ENCODE results near the gene RNF115. TPM values are rescaled to one million over a fixed set of nuclear protein-coding genes. Genes with fewer than 3 reads are reported as not detected.

RNF115 gene
- total and polyA plus RNA-seq, 2 of the 13 experiments (the other 11 are each of a cell fraction or from before 2014, with no cell fraction given), result 6.0 to 10.1 TPM

DNA sequence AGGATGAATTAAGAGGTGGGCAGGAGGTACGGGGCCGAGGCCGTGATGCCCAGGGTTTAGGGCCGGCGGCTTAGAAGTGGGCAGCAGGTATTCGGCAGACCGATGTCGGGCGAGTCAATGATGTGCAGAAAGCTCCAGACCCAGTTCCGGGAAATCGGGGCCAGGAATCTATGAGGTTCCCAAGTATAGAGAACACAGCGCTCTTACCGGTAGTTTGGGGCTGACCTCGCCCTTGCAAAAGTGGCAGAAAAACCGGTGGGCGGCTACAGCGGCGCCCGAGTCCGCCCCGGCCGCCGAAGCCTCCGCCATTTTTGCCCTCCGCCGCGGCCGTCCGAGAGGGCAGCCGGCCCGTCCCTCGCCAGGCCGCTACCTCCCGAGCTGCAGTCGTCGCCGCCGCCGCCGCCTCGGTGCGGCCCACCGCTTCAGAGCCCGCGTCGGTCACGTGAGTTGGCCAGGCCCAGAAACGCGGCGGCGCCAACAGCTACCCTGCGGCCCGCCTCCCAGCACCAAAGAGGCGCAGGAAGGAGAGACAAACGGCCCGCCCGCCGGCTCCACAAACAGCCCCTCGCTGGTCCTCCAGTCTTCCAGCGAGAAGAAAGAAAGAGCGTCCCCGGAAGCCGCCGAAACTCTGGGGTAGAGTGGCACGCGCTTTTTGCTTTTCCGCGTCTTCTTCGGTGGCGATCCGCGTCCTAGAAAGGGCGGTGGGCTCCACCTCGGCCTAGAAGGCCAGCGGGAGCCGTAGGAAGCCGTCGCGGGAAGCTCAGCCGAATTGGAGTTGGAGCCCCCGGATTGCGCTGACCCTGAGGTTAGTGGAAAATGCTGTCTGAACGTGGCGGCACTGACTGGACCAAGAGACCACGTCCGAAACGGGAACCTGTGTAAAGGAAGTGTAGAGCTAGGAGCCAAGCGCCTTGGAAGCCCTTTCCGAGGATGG lies at the start of gene RNF115, which contains the start of gene POLR3C (continued):
- peak; percentile 80; the same call in 1 of the 2 replicates for TF ChIP-seq ZIK1 (CRISPR knock-in tag; IDR thresholded peaks at IDR 0.05; ENCODE audit: borderline replicate concordance, low read depth)
- TF ChIP-seq ZMYM2 (CRISPR knock-in tag; IDR thresholded peaks at IDR 0.05), result no peak
- TF ChIP-seq ZBTB42 (CRISPR knock-in tag; IDR thresholded peaks at IDR 0.05), result no peak
- TF ChIP-seq ERF (CRISPR knock-in tag; IDR thresholded peaks at IDR 0.05), result peak; percentile 37; the same call in 1 of the 2 replicates
- peak in 1 of 2 experiments; percentile 72; a peak in 3 of 4 replicates for TF ChIP-seq POLR2A (IDR thresholded peaks at IDR 0.05; ENCODE audit: insufficient read depth in 1 of 2, low read depth in 2 of 2, low read length in 2 of 2)
- TF ChIP-seq KDM2A (CRISPR knock-in tag; IDR thresholded peaks at IDR 0.05; ENCODE audit: borderline replicate concordance, low read depth), result peak; percentile 83
- TF ChIP-seq DPF2 (CRISPR knock-in tag; IDR thresholded peaks at IDR 0.05; ENCODE audit: borderline replicate concordance, low read depth), result no peak
- TF ChIP-seq ATF7-NPFF (CRISPR knock-in tag; IDR thresholded peaks at IDR 0.05; ENCODE audit: low read depth), result peak; percentile 94
- peak; percentile 78; the same call in 1 of the 2 replicates for TF ChIP-seq ZNF772 (CRISPR knock-in tag; IDR thresholded peaks at IDR 0.05)
- TF ChIP-seq, protein P1, sequence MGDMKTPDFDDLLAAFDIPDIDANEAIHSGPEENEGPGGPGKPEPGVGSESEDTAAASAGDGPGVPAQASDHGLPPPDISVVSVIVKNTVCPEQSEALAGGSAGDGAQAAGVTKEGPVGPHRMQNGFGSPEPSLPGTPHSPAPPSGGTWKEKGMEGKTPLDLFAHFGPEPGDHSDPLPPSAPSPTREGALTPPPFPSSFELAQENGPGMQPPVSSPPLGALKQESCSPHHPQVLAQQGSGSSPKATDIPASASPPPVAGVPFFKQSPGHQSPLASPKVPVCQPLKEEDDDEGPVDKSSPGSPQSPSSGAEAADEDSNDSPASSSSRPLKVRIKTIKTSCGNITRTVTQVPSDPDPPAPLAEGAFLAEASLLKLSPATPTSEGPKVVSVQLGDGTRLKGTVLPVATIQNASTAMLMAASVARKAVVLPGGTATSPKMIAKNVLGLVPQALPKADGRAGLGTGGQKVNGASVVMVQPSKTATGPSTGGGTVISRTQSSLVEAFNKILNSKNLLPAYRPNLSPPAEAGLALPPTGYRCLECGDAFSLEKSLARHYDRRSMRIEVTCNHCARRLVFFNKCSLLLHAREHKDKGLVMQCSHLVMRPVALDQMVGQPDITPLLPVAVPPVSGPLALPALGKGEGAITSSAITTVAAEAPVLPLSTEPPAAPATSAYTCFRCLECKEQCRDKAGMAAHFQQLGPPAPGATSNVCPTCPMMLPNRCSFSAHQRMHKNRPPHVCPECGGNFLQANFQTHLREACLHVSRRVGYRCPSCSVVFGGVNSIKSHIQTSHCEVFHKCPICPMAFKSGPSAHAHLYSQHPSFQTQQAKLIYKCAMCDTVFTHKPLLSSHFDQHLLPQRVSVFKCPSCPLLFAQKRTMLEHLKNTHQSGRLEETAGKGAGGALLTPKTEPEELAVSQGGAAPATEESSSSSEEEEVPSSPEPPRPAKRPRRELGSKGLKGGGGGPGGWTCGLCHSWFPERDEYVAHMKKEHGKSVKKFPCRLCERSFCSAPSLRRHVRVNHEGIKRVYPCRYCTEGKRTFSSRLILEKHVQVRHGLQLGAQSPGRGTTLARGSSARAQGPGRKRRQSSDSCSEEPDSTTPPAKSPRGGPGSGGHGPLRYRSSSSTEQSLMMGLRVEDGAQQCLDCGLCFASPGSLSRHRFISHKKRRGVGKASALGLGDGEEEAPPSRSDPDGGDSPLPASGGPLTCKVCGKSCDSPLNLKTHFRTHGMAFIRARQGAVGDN (CRISPR knock-in tag; IDR thresholded peaks at IDR 0.05), result peak; percentile 96
- no peak for TF ChIP-seq CEBPZ (IDR thresholded peaks at IDR 0.05; ENCODE audit: low read length)
- peak; percentile 79; the same call in 1 of the 2 replicates for TF ChIP-seq ZNF709 (CRISPR knock-in tag; IDR thresholded peaks at IDR 0.05)
- TF ChIP-seq IKZF5 (CRISPR knock-in tag; IDR thresholded peaks at IDR 0.05), result peak; percentile 82
- 0 out of 2 replicates have a peak, but pooled peaks have one; percentile 10 for TF ChIP-seq CTCF (CRISPR knock-in tag; IDR thresholded peaks at IDR 0.05)
- TF ChIP-seq TFE3 (CRISPR knock-in tag; IDR thresholded peaks at IDR 0.05), result 0 out of 2 replicates have a peak, but pooled peaks have one; percentile 57

Data from HepG2 (cell line).